ENCODE data around the gene AGPS.

DNA sequence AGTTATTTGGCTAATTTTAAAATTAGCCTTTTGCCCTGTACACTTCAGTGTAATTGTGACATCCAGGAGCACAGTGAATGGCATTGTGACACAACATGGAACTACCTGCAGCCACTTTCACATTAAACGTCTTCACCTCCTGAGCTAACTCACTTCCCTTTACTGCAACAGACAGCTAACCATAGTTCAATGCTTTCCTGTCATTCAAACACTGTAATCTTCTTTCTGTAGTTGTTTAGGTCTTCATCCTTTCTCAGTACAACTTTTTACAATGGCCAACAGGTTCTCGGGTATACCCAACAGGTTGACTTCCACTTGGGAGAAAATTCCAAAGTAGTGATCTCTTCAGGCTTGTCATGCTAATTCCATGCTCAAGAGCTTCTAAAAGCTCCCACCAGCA is 8.6 kb upstream of the AGPS start:
- TF ChIP-seq, protein P1, sequence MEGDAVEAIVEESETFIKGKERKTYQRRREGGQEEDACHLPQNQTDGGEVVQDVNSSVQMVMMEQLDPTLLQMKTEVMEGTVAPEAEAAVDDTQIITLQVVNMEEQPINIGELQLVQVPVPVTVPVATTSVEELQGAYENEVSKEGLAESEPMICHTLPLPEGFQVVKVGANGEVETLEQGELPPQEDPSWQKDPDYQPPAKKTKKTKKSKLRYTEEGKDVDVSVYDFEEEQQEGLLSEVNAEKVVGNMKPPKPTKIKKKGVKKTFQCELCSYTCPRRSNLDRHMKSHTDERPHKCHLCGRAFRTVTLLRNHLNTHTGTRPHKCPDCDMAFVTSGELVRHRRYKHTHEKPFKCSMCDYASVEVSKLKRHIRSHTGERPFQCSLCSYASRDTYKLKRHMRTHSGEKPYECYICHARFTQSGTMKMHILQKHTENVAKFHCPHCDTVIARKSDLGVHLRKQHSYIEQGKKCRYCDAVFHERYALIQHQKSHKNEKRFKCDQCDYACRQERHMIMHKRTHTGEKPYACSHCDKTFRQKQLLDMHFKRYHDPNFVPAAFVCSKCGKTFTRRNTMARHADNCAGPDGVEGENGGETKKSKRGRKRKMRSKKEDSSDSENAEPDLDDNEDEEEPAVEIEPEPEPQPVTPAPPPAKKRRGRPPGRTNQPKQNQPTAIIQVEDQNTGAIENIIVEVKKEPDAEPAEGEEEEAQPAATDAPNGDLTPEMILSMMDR (IDR thresholded peaks at IDR 0.05; ENCODE audit: low read depth, low read length) = no peak
- TF ChIP-seq EZH2phosphoT487 (IDR thresholded peaks at IDR 0.05; ENCODE audit: low read depth) = no peak

All from OCI-LY3 (cell line).